Measurements from ENCODE around the gene GJD3.
A peak's percentile ranks its signal among the peaks of the same experiment; 100 is the strongest.

Gene GJD3

DNA sequence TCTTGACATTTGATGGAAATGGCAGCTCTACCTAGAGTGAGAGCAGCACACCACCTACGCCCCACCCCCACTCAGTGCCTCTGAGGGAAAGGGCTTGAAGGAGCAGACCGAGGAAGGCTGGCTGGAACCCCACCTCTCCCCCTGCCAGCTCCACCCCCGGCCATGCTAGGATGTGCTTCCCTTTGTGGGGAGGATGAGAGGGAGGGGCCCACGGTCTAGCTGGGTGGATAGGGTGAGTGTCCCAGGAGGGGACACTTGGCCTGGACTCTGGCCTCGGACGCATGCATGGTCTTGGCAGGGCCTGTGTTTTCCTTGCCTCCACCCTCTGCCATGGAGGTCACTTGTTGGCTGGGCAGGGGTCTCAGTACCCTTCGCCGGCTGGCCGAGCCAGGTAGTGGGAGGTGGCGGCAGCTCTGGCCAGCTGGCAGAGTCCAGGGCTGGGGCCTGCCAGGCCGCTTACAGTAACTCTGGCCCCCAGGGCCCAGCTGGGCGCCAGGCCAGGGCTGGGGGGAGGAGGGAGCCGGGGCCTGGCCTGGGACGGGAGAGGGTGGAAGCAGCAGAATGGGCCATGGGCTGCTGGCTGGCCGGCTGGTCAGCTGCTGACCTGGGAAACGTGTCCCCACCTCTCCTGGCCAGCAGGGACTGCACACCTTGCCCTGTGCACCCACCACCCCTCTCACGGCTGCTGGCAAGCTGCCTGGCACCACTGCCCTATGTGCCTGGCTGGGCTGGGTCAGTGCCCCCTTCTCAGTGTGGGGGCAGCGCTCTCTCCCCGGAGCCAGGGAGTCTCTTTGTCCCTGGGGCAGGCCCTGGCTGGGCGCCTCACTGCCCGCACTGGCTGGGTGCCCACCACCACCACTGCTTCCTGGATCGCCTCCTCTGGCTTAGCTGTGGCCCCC, 32.5 kb downstream of the GJD3 start:
- 0 out of 2 replicates have a peak, but pooled peaks have one; percentile 10 for TF ChIP-seq CSDC2 (CRISPR knock-in tag; IDR thresholded peaks at IDR 0.05)
- TF ChIP-seq ARNTL (CRISPR knock-in tag; IDR thresholded peaks at IDR 0.05; ENCODE audit: borderline replicate concordance, low read depth), result no peak
- TF ChIP-seq, protein P1, sequence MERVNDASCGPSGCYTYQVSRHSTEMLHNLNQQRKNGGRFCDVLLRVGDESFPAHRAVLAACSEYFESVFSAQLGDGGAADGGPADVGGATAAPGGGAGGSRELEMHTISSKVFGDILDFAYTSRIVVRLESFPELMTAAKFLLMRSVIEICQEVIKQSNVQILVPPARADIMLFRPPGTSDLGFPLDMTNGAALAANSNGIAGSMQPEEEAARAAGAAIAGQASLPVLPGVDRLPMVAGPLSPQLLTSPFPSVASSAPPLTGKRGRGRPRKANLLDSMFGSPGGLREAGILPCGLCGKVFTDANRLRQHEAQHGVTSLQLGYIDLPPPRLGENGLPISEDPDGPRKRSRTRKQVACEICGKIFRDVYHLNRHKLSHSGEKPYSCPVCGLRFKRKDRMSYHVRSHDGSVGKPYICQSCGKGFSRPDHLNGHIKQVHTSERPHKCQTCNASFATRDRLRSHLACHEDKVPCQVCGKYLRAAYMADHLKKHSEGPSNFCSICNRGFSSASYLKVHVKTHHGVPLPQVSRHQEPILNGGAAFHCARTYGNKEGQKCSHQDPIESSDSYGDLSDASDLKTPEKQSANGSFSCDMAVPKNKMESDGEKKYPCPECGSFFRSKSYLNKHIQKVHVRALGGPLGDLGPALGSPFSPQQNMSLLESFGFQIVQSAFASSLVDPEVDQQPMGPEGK (CRISPR knock-in tag; IDR thresholded peaks at IDR 0.05; ENCODE audit: borderline replicate concordance), result peak; percentile 94
- 0 out of 2 replicates have a peak, but pooled peaks have one; percentile 55 for TF ChIP-seq GLIS3 (CRISPR knock-in tag; IDR thresholded peaks at IDR 0.05)
- no peak for TF ChIP-seq PPARA (CRISPR knock-in tag; IDR thresholded peaks at IDR 0.05; ENCODE audit: borderline replicate concordance)
- 0 out of 2 replicates have a peak, but pooled peaks have one; percentile 5 for TF ChIP-seq ZNF8 (CRISPR knock-in tag; IDR thresholded peaks at IDR 0.05)
- TF ChIP-seq ZNF565 (CRISPR knock-in tag; conservative IDR thresholded peaks at IDR 0.05; ENCODE audit: low read depth), result peak; percentile 79; the same call in 1 of the 2 replicates
- TF ChIP-seq ESRRG (CRISPR knock-in tag; IDR thresholded peaks at IDR 0.05), result 0 out of 2 replicates have a peak, but pooled peaks have one; percentile 25
- TF ChIP-seq TOX (CRISPR knock-in tag; IDR thresholded peaks at IDR 0.05; ENCODE audit: borderline replicate concordance), result no peak
- no peak for TF ChIP-seq SNAI2 (CRISPR knock-in tag; IDR thresholded peaks at IDR 0.05)
- TF ChIP-seq, protein P2, sequence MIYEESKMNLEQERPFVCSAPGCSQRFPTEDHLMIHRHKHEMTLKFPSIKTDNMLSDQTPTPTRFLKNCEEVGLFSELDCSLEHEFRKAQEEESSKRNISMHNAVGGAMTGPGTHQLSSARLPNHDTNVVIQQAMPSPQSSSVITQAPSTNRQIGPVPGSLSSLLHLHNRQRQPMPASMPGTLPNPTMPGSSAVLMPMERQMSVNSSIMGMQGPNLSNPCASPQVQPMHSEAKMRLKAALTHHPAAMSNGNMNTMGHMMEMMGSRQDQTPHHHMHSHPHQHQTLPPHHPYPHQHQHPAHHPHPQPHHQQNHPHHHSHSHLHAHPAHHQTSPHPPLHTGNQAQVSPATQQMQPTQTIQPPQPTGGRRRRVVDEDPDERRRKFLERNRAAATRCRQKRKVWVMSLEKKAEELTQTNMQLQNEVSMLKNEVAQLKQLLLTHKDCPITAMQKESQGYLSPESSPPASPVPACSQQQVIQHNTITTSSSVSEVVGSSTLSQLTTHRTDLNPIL (CRISPR knock-in tag; IDR thresholded peaks at IDR 0.05; ENCODE audit: low read depth), result peak; percentile 23; the same call in 1 of the 2 replicates
- TF ChIP-seq, protein P3, sequence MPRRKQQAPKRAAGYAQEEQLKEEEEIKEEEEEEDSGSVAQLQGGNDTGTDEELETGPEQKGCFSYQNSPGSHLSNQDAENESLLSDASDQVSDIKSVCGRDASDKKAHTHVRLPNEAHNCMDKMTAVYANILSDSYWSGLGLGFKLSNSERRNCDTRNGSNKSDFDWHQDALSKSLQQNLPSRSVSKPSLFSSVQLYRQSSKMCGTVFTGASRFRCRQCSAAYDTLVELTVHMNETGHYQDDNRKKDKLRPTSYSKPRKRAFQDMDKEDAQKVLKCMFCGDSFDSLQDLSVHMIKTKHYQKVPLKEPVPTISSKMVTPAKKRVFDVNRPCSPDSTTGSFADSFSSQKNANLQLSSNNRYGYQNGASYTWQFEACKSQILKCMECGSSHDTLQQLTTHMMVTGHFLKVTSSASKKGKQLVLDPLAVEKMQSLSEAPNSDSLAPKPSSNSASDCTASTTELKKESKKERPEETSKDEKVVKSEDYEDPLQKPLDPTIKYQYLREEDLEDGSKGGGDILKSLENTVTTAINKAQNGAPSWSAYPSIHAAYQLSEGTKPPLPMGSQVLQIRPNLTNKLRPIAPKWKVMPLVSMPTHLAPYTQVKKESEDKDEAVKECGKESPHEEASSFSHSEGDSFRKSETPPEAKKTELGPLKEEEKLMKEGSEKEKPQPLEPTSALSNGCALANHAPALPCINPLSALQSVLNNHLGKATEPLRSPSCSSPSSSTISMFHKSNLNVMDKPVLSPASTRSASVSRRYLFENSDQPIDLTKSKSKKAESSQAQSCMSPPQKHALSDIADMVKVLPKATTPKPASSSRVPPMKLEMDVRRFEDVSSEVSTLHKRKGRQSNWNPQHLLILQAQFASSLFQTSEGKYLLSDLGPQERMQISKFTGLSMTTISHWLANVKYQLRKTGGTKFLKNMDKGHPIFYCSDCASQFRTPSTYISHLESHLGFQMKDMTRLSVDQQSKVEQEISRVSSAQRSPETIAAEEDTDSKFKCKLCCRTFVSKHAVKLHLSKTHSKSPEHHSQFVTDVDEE (CRISPR knock-in tag; IDR thresholded peaks at IDR 0.05), result peak; percentile 89
- peak; percentile 81 for TF ChIP-seq TCF4 (CRISPR knock-in tag; IDR thresholded peaks at IDR 0.05; ENCODE audit: borderline replicate concordance)
- ATAC-seq, result peak; percentile 80

DNA sequence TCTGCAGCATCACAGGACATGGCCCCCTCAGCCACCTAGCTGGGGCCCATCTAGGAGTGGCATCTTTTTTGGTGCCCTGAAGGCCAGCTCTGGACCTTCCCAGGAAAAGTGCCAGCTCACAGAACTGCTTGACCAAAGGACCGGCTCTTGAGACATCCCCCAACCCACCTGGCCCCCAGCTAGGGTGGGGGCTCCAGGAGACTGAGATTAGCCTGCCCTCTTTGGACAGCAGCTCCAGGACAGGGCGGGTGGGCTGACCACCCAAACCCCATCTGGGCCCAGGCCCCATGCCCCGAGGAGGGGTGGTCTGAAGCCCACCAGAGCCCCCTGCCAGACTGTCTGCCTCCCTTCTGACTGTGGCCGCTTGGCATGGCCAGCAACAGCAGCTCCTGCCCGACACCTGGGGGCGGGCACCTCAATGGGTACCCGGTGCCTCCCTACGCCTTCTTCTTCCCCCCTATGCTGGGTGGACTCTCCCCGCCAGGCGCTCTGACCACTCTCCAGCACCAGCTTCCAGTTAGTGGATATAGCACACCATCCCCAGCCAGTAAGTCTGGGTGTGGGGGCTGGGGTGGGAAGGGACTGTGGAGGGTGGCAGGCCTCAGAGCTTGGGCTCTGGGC, 33.6 kb downstream of the GJD3 start:
- no peak; the same call in 2 of the 3 replicates for ATAC-seq
- no peak for TF ChIP-seq TOX (CRISPR knock-in tag; IDR thresholded peaks at IDR 0.05; ENCODE audit: borderline replicate concordance)
- no peak for TF ChIP-seq CSDC2 (CRISPR knock-in tag; IDR thresholded peaks at IDR 0.05)
- TF ChIP-seq, protein P3 (CRISPR knock-in tag; IDR thresholded peaks at IDR 0.05), result no peak
- no peak for TF ChIP-seq ESRRG (CRISPR knock-in tag; IDR thresholded peaks at IDR 0.05)
- no peak for TF ChIP-seq ZNF70 (CRISPR knock-in tag; IDR thresholded peaks at IDR 0.05)
- TF ChIP-seq RARB (CRISPR knock-in tag; IDR thresholded peaks at IDR 0.05), result no peak
- TF ChIP-seq PPARA (CRISPR knock-in tag; IDR thresholded peaks at IDR 0.05; ENCODE audit: borderline replicate concordance), result no peak
- TF ChIP-seq, protein P4, sequence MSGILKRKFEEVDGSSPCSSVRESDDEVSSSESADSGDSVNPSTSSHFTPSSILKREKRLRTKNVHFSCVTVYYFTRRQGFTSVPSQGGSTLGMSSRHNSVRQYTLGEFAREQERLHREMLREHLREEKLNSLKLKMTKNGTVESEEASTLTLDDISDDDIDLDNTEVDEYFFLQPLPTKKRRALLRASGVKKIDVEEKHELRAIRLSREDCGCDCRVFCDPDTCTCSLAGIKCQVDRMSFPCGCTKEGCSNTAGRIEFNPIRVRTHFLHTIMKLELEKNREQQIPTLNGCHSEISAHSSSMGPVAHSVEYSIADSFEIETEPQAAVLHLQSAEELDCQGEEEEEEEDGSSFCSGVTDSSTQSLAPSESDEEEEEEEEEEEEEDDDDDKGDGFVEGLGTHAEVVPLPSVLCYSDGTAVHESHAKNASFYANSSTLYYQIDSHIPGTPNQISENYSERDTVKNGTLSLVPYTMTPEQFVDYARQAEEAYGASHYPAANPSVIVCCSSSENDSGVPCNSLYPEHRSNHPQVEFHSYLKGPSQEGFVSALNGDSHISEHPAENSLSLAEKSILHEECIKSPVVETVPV (CRISPR knock-in tag; IDR thresholded peaks at IDR 0.05), result no peak
- no peak for TF ChIP-seq ZNF8 (CRISPR knock-in tag; IDR thresholded peaks at IDR 0.05)
- no peak for TF ChIP-seq ZNF565 (CRISPR knock-in tag; conservative IDR thresholded peaks at IDR 0.05; ENCODE audit: low read depth)
- TF ChIP-seq GLIS3 (CRISPR knock-in tag; IDR thresholded peaks at IDR 0.05), result no peak
- TF ChIP-seq, protein P1 (CRISPR knock-in tag; IDR thresholded peaks at IDR 0.05; ENCODE audit: borderline replicate concordance), result no peak
